Muscle layer of colon (tissue), 2 donors: Measurements from ENCODE around the gene HSPD1.
"Not testable (repeated sequence)": the region's sequence is repeated elsewhere in the genome, so short reads cannot be mapped to it uniquely, and the experiment has no call there.

ENCODE experiments used
- H3K27ac ChIP-seq: one replicate; pipeline ENCODE4 v1.7.0; 2013; ENCODE audit warnings: low read depth, mild to moderate bottlenecking, low read length, moderate library complexity
- H3K27me3 ChIP-seq, 2 donors: one replicate each; pipeline ENCODE4 v1.7.0; 2013; ENCODE audit warnings: low read length in 2 of 2, mild to moderate bottlenecking in 2 of 2; ENCODE audit not compliant: insufficient read depth in 2 of 2, control insufficient read depth in 1 of 2
- H3K36me3 ChIP-seq: one replicate; pipeline ENCODE4 v1.7.0; 2013; ENCODE audit warnings: mild to moderate bottlenecking, low read length; ENCODE audit not compliant: insufficient read depth
- H3K4me1 ChIP-seq: one replicate; pipeline ENCODE4 v1.7.0; 2013; ENCODE audit warnings: mild to moderate bottlenecking, low read length; ENCODE audit not compliant: insufficient read depth
- H3K4me3 ChIP-seq, 2 donors: one replicate each; pipeline ENCODE4 v1.7.0; 2013; ENCODE audit warnings: low read length in 2 of 2, low read depth in 1 of 2, mild to moderate bottlenecking in 1 of 2, moderate library complexity in 1 of 2
- H3K9ac ChIP-seq: one replicate; pipeline ENCODE4 v1.7.0; 2013; ENCODE audit warnings: low read length
- H3K9me3 ChIP-seq: one replicate; pipeline ENCODE4 v1.7.0; 2013; ENCODE audit warnings: mild to moderate bottlenecking, low read length
- donor health status: abdominal sarcoma.
- donor health status: Adenocarcinoma of cecum.

The HSPD1 gene

DNA sequence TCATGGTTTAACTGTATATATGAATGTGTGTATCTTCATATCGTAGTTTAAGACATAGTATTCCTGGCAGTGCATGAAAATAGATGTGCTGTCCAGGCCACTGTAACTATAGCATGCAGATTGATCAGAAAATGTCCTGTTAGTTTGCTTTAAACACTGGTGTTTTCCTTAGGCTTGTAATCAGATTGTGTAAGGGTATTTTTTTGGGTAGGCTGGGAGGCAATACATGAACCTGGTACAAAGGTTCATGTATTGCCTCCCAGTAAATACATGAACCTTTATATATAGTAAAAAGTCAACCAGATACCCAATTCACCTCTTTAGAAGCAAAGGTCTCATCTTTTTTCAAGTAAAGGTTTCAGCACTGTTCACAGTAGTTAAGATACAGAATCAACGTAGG, 44.7 kb downstream of the HSPD1 start:
- Histone ChIP-seq H3K9ac (no peak overlapping the region), H3K27ac (peak overlapping the region; percentile 69), H3K27me3 (no peaks in the 10 kb centered on the region), H3K4me1 (peaks cover 12% of the 10 kb centered on the region), H3K4me3 (peak overlapping the region in 1 of 2 donors; percentile 70), H3K9me3 (no peaks in the 10 kb centered on the region), H3K36me3 (no peaks in the 10 kb centered on the region)

GRCh38 chr2:197453914-197454398, 45.7 kb downstream of the HSPD1 start:
- peak overlapping the region; percentile 52 to 70 for H3K4me3 ChIP-seq
- peak overlapping the region; percentile 97 for H3K9ac ChIP-seq
- no peaks in the 10 kb centered on the region for H3K27me3 ChIP-seq
- H3K9me3 ChIP-seq = no peaks in the 10 kb centered on the region
- H3K4me1 ChIP-seq = peaks cover 12% of the 10 kb centered on the region
- peak overlapping the region; percentile 69 for H3K27ac ChIP-seq
- no peaks in the 10 kb centered on the region for H3K36me3 ChIP-seq

DNA sequence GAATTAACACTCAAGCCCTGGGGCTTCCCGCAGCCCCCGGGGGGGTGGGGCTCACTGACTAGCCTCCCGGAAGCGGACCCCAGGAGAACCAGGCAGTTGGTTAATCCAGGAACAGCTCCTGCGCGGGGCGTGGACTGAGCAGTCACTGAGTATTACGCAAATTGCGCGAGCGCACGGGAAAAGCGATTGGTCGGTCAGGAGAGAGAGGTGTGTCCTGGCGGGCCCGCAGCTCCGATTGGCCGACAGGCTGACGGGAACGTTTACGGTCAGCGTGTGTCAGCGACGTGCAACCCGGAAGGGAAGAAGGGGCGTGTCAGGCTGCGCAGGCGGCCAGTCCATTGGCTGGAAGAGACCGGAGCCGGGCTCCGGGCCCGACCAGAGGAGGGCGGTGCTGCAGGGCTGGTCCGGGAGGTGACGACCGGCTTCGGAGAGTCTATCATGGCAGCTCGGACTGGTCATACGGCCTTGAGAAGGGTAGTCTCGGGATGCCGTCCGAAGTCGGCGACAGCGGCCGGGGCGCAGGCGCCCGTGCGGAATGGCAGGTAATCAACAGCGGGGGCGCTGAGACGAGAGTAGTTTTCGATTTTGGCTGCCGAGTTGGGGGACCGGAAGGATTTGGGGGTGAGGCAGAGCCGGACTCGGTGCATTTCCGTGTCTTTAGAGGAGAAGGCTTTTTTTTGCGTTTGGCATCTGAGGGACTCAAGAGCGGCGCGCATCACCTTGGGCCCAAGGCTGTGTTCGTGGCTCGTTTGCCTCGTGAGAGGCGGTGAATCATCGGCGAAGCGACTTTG, 46.3 kb downstream of the HSPD1 start, which contains the start of gene COQ10B:
TSS of gene COQ10B (plus strand) at position 430 of the 791 bp plus-strand sequence. CDS start at position 439, 9 bp downstream.
- peak within 1 kb of the TSS; percentile 89 for H3K27ac ChIP-seq
- no peaks in the 10 kb centered on the region for H3K27me3 ChIP-seq
- H3K4me3 ChIP-seq = peak within 1 kb of the TSS; percentile 52 to 70
- peak within 1 kb of the TSS; percentile 97 for H3K9ac ChIP-seq
- H3K9me3 ChIP-seq = no peaks in the 10 kb centered on the region
- H3K36me3 ChIP-seq = no peaks in the 10 kb centered on the region
- peaks cover 12% of the 10 kb centered on the region for H3K4me1 ChIP-seq

DNA sequence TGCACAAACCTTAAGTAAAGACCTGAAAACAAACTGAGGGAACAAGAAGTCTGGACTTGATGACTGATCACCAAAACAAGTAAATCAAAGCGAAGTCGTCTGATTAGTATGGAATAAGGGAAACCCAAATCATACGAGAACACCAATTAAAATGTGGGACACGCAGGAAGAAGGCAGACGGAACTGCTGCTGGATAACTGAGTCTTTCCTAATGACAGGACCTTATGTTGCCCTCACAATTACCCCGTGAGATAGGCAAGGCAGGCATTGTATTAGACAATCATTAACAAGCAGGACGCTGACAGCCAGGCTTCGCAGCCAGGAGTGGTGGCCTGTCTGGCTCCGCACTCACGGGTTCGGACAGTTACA, 46.9 kb downstream of the HSPD1 start:
- Histone ChIP-seq H3K27ac (peak overlapping the region; percentile 89), H3K27me3 (no peaks in the 10 kb centered on the region), H3K9me3 (no peaks in the 10 kb centered on the region), H3K9ac (peak overlapping the region; percentile 66), H3K4me1 (peaks cover 12% of the 10 kb centered on the region), H3K4me3 (peak overlapping the region; percentile 22 to 70), H3K36me3 (no peaks in the 10 kb centered on the region)

DNA sequence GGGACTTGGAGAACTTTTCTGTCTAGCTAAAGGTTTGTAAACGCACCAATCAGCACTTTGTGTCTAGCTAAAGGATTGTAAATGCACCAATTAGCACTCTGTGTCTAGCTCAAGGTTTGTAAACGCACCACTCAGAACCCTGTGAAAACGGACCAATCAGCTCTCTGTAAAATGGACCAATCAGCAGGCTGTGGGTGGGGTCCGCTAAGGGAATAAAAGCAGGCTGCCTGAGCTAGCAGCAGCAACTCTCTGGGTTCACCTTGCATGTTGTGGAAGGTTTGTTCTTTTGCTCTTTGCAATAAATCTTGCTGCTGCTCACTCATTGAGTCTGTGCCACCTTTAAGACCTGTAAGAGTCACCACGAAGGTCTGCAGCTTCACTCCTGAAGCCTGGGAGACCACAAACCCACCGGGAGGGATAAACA, 48.7 kb downstream of the HSPD1 start:
- H3K27ac ChIP-seq, H3K4me3 ChIP-seq, H3K27me3 ChIP-seq, H3K9ac ChIP-seq, H3K9me3 ChIP-seq, H3K36me3 ChIP-seq: not testable (repeated sequence)
- peaks cover 12% of the 10 kb centered on the region for H3K4me1 ChIP-seq

DNA sequence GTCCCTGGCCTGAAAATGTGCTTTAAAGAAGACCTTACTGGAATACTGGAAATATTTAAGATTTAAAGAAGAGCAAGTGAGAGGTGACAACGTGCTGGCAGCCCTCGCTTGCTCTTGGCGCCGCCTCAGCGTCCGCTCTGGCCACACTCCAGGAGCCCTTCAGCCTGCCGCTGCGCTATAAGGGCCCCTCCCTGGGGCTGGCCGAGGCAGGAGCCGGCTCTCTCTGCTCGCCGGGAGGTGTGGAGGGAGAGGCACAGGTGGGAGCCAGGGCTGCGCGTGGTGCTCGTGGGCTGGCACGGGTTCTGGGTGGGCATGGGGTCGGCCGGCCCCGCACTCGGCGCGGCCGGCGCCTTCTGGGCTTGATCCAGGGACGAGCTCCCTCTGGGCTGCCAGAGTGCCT, 49.2 kb downstream of the HSPD1 start:
- Histone ChIP-seq H3K9me3 (no peaks in the 10 kb centered on the region), H3K4me3 (no peak overlapping the region), H3K4me1 (peaks cover 12% of the 10 kb centered on the region), H3K36me3 (no peaks in the 10 kb centered on the region), H3K9ac (no peak overlapping the region), H3K27ac (no peak overlapping the region), H3K27me3 (no peaks in the 10 kb centered on the region)

DNA sequence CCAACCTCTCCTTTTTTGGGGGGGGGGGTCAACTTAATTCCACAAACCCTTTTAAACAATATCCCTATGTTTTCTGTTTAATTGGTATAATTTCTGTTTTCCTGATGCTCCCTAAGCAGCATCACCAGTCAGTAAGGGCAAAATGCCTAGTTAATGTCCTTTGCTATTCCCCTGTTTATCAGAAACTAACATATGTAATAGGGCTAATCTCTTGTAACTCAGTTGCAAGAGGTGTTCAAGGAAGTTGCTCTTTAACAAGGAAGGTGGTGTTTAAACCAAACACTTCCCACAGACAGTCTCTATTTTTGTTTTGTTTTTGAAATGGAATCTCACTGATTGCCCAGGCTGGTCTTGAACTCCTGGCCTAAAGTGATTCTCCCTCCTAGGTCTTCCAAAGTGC, 52.8 kb downstream of the HSPD1 start:
- no peaks in the 10 kb centered on the region for H3K27me3 ChIP-seq
- H3K9ac ChIP-seq = no peak overlapping the region
- H3K4me3 ChIP-seq = no peak overlapping the region
- no peaks in the 10 kb centered on the region for H3K9me3 ChIP-seq
- H3K4me1 ChIP-seq = no peaks in the 10 kb centered on the region
- no peak overlapping the region for H3K27ac ChIP-seq
- no peaks in the 10 kb centered on the region for H3K36me3 ChIP-seq

- no peak overlapping the region for H3K9ac ChIP-seq
- H3K27me3 ChIP-seq = no peaks in the 10 kb centered on the region
- H3K4me3 ChIP-seq = no peak overlapping the region
- H3K36me3 ChIP-seq = no peaks in the 10 kb centered on the region
- H3K27ac ChIP-seq = no peak overlapping the region
- no peaks in the 10 kb centered on the region for H3K9me3 ChIP-seq
- H3K4me1 ChIP-seq = no peaks in the 10 kb centered on the region
These were observed 53.9 kb downstream of the HSPD1 start for GRCh38 chr2:197445746-197446145.

DNA sequence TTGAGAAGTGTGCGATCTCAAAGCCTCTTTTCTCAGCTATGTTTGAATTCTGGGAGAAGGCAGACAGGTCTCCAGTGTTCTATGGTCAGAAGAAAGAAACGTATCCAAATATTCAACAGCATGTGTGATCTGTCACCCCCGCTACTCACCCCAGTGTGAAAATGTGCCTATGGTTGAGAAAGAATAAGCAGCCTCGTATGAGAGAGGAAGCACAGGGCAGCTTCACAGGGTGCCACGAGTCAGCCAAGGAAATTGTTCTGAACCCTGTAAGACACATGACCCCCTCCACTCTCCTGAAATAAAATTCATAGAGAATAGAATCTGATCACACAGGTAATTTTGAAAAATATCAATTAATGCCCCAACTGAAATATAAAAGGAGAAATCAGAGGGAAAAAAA, 56.8 kb downstream of the HSPD1 start:
- Histone ChIP-seq H3K9me3 (no peaks in the 10 kb centered on the region), H3K9ac (no peak overlapping the region), H3K4me1 (no peaks in the 10 kb centered on the region), H3K27ac (no peak overlapping the region), H3K27me3 (no peaks in the 10 kb centered on the region), H3K4me3 (no peak overlapping the region), H3K36me3 (no peaks in the 10 kb centered on the region)

DNA sequence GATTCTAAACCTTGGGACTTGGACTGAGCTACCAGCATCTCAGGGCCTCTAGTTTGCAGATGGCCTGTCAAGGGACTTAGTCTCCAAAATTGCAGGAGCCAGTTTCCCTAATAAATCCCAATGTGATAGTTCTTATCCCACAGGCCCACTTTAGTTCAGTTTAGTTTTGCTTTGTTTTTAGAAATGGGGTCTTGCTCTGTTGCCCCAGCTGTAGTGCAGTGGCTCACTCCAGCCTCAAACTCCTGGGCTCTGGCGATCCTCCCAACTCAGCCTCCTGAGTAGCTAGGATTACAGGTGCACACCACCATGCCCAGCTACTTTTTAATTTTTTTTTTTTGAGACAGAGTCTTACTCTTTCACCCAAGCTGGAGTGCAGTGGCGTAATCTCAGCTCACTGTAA, 62.3 kb downstream of the HSPD1 start:
- no peak overlapping the region for H3K27ac ChIP-seq
- peaks cover 23% of the 10 kb centered on the region for H3K4me1 ChIP-seq
- H3K36me3 ChIP-seq = no peaks in the 10 kb centered on the region
- no peaks in the 10 kb centered on the region for H3K27me3 ChIP-seq
- H3K4me3 ChIP-seq = no peak overlapping the region
- no peak overlapping the region for H3K9ac ChIP-seq
- no peaks in the 10 kb centered on the region for H3K9me3 ChIP-seq
